HCT116 (cell line): ENCODE measurements around the gene ACOXL. TPM values are rescaled to one million over a fixed set of nuclear protein-coding genes. Genes with fewer than 3 reads are reported as not detected.

Experiments used
- ATAC-seq: fragments of 200-7000 bp; cut with Tn5 transposase; 2 replicates; pipeline ENCODE4 v1.9.1; 2020; ENCODE audit warnings: mild to moderate bottlenecking, moderate library complexity
- BruUV-seq: library from RNA; stranded (reverse); fragments of 400-500 nt; replicated peaks from 2 replicates; lab custom pipeline; 2021; lab: Mats Ljungman, UMichigan
- CTCF ChIA-PET: fragments of 300-600 bp; sonication (Branson Sonifier 250); formaldehyde crosslinking; loops from one replicate; lab custom pipeline; 2021; ENCODE audit warnings: antibody characterized with exemption; lab: Charles Lee
- POLR2A ChIA-PET: fragments of 300-600, 350-600 bp; sonication (Branson Sonifier 250); formaldehyde crosslinking; loops from one replicate; lab custom pipeline; 2021; ENCODE audit warnings: antibody characterized with exemption; lab: Charles Lee
- RAD21 ChIA-PET, 2 experiments: fragments of 300-600 bp; sonication (Branson Sonifier 250); formaldehyde crosslinking; loops; one replicate each; lab custom pipeline; 2023; ENCODE audit warnings: low total read pairs in 2 of 2; ENCODE audit not compliant: uncharacterized antibody in 2 of 2, unreplicated experiment in 2 of 2, low non-redundant PET in 1 of 2; lab: Charles Lee
- DNase-seq: peaks from one replicate; pipeline ENCODE4 v3.0.0-alpha.2; 2010; ENCODE audit warnings: low read depth, low spot score
- H2AFZ ChIP-seq: fragments of 200-600 bp; shearing (Covaris generic), sonication (generic); 2 replicates; pipeline ENCODE4 v1.6.1; 2017; ENCODE audit warnings: low read depth, mixed run types, mixed read lengths, antibody characterized with exemption, low read length; ENCODE audit not compliant: poor library complexity, severe bottlenecking
- H3K27ac ChIP-seq: 2 replicates; pipeline ENCODE4 v1.5.1; 2012; ENCODE audit warnings: low read depth, low read length
- H3K27me3 ChIP-seq: fragments of 200-600 bp; sonication (generic); 2 replicates; pipeline ENCODE4 v1.6.1; 2016; ENCODE audit warnings: mixed run types, low read length, mixed read lengths; ENCODE audit not compliant: insufficient read depth
- H3K36me3 ChIP-seq, 2 experiments: fragments of 200-500 bp in 1 of 2; fragments of 200-600 bp in 1 of 2; sonication (Bioruptor generic) in 1 of 2; sonication (generic) in 1 of 2; 2 replicates each; pipeline versions ENCODE4 v1.5.1 to v1.6.1; 2014 to 2016; ENCODE audit warnings: low read length in 2 of 2, inconsistent platforms in 1 of 2, mixed read lengths in 1 of 2, mixed run types in 1 of 2; ENCODE audit not compliant: insufficient read depth in 2 of 2, control insufficient read depth in 1 of 2
- H3K4me1 ChIP-seq, 2 experiments: fragments of 200-600 bp in 1 of 2; sonication (generic) in 1 of 2; 2 replicates each; pipeline versions ENCODE4 v1.5.1 to v1.6.1; 2012 to 2017; ENCODE audit warnings: low read length in 2 of 2, inconsistent platforms in 1 of 2, mild to moderate bottlenecking in 1 of 2, mixed read lengths in 1 of 2, mixed run types in 1 of 2, moderate library complexity in 1 of 2; ENCODE audit not compliant: insufficient read depth in 2 of 2, control insufficient read depth in 1 of 2
- H3K4me2 ChIP-seq: fragments of 200-600 bp; sonication (generic); 2 replicates; pipeline ENCODE4 v1.6.1; 2017; ENCODE audit warnings: mixed run types, low read length, mixed read lengths
- H3K4me3 ChIP-seq, 2 experiments: fragments of 200-600 bp in 1 of 2; sonication (generic) in 1 of 2; replicated peaks in 1 of 2; 2 replicates each; pipeline ENCODE4 v1.5.1; 2011 to 2016; ENCODE audit warnings: low read length in 2 of 2, control low read depth in 1 of 2, low read depth in 1 of 2, mild to moderate bottlenecking in 1 of 2, mixed read lengths in 1 of 2, mixed run types in 1 of 2
- H3K79me2 ChIP-seq: fragments of 200-600 bp; sonication (generic); 2 replicates; pipeline ENCODE4 v1.6.1; 2017; ENCODE audit warnings: mild to moderate bottlenecking, mixed run types, low read length, moderate library complexity, mixed read lengths; ENCODE audit not compliant: insufficient read depth
- H3K9ac ChIP-seq: fragments of 200-600 bp; sonication (generic); 2 replicates; pipeline ENCODE4 v1.6.1; 2016; ENCODE audit warnings: low read length, mixed read lengths
- H3K9me2 ChIP-seq: fragments of 200-600 bp; sonication (generic), shearing (Covaris generic); 2 replicates; pipeline ENCODE4 v1.6.1; 2017; ENCODE audit warnings: mixed run types, mild to moderate bottlenecking, moderate library complexity; ENCODE audit not compliant: insufficient read depth
- H3K9me3 ChIP-seq, 2 experiments: fragments of 200-500 bp in 1 of 2; fragments of 200-600 bp in 1 of 2; sonication (Bioruptor generic) in 1 of 2; sonication (generic) in 1 of 2; 2 replicates each; pipeline ENCODE4 v1.6.1; 2014 to 2017; ENCODE audit warnings: low read length in 2 of 2, mixed read lengths in 2 of 2, inconsistent platforms in 1 of 2, low read depth in 1 of 2, mild to moderate bottlenecking in 1 of 2, mixed run types in 1 of 2, moderate library complexity in 1 of 2; ENCODE audit not compliant: control insufficient read depth in 1 of 2, insufficient read depth in 1 of 2
- H4K20me1 ChIP-seq: fragments of 200-600 bp; sonication (generic), shearing (Covaris generic); 2 replicates; pipeline ENCODE4 v1.6.1; 2017; ENCODE audit warnings: mixed run types, mild to moderate bottlenecking, moderate library complexity; ENCODE audit not compliant: insufficient read depth
- CBX3 ChIP-seq: IDR thresholded peaks from 2 replicates; pipeline ENCODE4 v1.6.1; 2012; ENCODE audit warnings: low read depth
- CEBPB ChIP-seq: IDR thresholded peaks from 2 replicates; pipeline ENCODE4 v1.6.1; 2012; ENCODE audit warnings: low read depth
- ELF1 ChIP-seq: IDR thresholded peaks from 2 replicates; pipeline ENCODE4 v1.6.1; 2012; ENCODE audit warnings: low read depth, borderline replicate concordance
- EZH2 ChIP-seq: fragments of 200-600 bp; sonication (generic); IDR thresholded peaks from 2 replicates; pipeline ENCODE4 v1.6.1; 2017; ENCODE audit warnings: antibody characterized with exemption, mixed run types
- EZH2phosphoT487 ChIP-seq: fragments of 200-600 bp; IDR thresholded peaks from 2 replicates; pipeline ENCODE4 v1.6.1; 2018; ENCODE audit warnings: antibody characterized with exemption, borderline replicate concordance
- FOSL1 ChIP-seq: IDR thresholded peaks from 2 replicates; pipeline ENCODE4 v1.6.1; 2012; ENCODE audit warnings: low read depth
- JUND ChIP-seq: IDR thresholded peaks from 2 replicates; pipeline ENCODE4 v1.6.1; 2012
- POLR2AphosphoS5 ChIP-seq: IDR thresholded peaks from 2 replicates; pipeline ENCODE4 v1.6.1; 2011; ENCODE audit warnings: mild to moderate bottlenecking, low read depth, low read length, moderate library complexity
- RAD21 ChIP-seq: IDR thresholded peaks from 2 replicates; pipeline ENCODE4 v1.6.1; 2012; ENCODE audit warnings: low read depth, mild to moderate bottlenecking
- SIN3A ChIP-seq: IDR thresholded peaks from 2 replicates; pipeline ENCODE4 v1.6.1; 2012; ENCODE audit warnings: low read depth
- SP1 ChIP-seq: IDR thresholded peaks from 2 replicates; pipeline ENCODE4 v1.6.1; 2012; ENCODE audit warnings: low read depth
- SRF ChIP-seq: IDR thresholded peaks from 2 replicates; pipeline ENCODE4 v1.6.1; 2012; ENCODE audit warnings: low read depth
- TCF7L2 ChIP-seq: IDR thresholded peaks from 2 replicates; pipeline ENCODE4 v1.7.0; 2011; ENCODE audit warnings: borderline replicate concordance, inconsistent platforms; ENCODE audit not compliant: insufficient read depth, insufficient read length; ENCODE audit errors: extremely low read depth
- ZFX ChIP-seq: fragments of 450-650 bp; IDR thresholded peaks from 2 replicates; pipeline ENCODE4 v1.6.1; 2017
- ZNF274 ChIP-seq: fragments of 200-500 bp; sonication (Bioruptor generic); IDR thresholded peaks from 2 replicates; pipeline ENCODE4 v1.6.1; 2014; ENCODE audit warnings: mild to moderate bottlenecking, low read depth, low read length, inconsistent platforms
- intact Hi-C: fragments of 100-400 bp; cut with micrococcal nuclease; formaldehyde crosslinking; loops from 2 replicates; pipeline ENCODE4 v1.10.0; 2022
- total RNA-seq: library from RNA; stranded (reverse); gene quantifications from one replicate; pipeline ENCODE4 v1.2.1, GENCODE V29; 2021; ENCODE audit not compliant: unreplicated experiment
- TF ChIP-seq, protein P1 (sequence below), 3 experiments: fragments of 200-600 bp in 1 of 3; sonication (generic) in 1 of 3; IDR thresholded peaks in 2 of 3; conservative IDR thresholded peaks in 1 of 3; 2 replicates each; pipeline ENCODE4 v1.5.1; 2012 to 2017; ENCODE audit warnings: low read depth in 2 of 3, low read length in 2 of 3, antibody characterized with exemption in 1 of 3, borderline replicate concordance in 1 of 3, control low read depth in 1 of 3, mild to moderate bottlenecking in 1 of 3, mixed read lengths in 1 of 3, mixed run types in 1 of 3, moderate library complexity in 1 of 3; ENCODE audit not compliant: insufficient read depth in 1 of 3
- TF ChIP-seq, protein P2 (sequence below): IDR thresholded peaks from 2 replicates; pipeline ENCODE4 v1.6.1; 2011; ENCODE audit warnings: mild to moderate bottlenecking, low read length, moderate library complexity; ENCODE audit not compliant: insufficient replicate concordance; ENCODE audit errors: extremely low read depth

The ACOXL gene
- total RNA-seq, 1 experiment from 2014 or later, result 5.5 TPM

DNA sequence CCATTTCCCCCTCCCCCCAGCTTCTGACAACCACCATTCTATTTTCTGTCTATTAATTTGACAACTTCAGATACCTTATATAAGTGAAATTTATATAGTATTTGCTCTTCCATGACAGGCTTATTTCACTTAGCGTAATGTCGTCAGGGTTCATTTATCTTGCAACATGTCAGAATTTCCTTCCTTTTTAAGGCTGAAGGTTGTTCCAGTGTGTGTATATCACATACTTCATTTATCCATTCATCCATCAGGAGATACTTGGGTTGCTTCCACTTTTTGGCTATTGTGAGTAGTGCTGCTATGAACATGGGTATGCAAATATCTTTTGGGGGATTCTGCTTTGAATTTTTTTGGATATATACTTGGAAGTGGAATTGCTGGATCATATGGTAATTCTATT lies 395.7 kb downstream of the ACOXL start:
- Histone ChIP-seq H3K79me2 (peaks cover 63% of the 10 kb centered on the region), H3K36me3 (peaks cover 28 to 43% of the 10 kb centered on the region in 2 experiments)
- ATAC-seq, result no peak

More for the DNA sequence above, 395.7 kb downstream of the ACOXL start:
- no TSS peak for BruUV-seq
- H3K9ac ChIP-seq, result no peak overlapping the region
- CTCF ChIA-PET, result no interaction called here
- peaks cover 5 to 7% of the 10 kb centered on the region in 2 experiments; a peak in 1 of 4 replicates for H3K4me1 ChIP-seq
- POLR2A ChIA-PET, result no interaction called here
- no peaks in the 10 kb centered on the region for H3K9me3 ChIP-seq
- H3K4me3 ChIP-seq, result no peak overlapping the region
- TF ChIP-seq SIN3A (no peak), JUND (no peak), SRF (no peak), EZH2phosphoT487 (no peak), CBX3 (no peak), ELF1 (no peak), CEBPB (no peak), EZH2 (no peak), POLR2AphosphoS5 (no peak), ZNF274 (no peak), RAD21 (no peak), FOSL1 (no peak), TCF7L2 (no peak), ZFX (no peak), SP1 (no peak)
- TF ChIP-seq, protein P1, sequence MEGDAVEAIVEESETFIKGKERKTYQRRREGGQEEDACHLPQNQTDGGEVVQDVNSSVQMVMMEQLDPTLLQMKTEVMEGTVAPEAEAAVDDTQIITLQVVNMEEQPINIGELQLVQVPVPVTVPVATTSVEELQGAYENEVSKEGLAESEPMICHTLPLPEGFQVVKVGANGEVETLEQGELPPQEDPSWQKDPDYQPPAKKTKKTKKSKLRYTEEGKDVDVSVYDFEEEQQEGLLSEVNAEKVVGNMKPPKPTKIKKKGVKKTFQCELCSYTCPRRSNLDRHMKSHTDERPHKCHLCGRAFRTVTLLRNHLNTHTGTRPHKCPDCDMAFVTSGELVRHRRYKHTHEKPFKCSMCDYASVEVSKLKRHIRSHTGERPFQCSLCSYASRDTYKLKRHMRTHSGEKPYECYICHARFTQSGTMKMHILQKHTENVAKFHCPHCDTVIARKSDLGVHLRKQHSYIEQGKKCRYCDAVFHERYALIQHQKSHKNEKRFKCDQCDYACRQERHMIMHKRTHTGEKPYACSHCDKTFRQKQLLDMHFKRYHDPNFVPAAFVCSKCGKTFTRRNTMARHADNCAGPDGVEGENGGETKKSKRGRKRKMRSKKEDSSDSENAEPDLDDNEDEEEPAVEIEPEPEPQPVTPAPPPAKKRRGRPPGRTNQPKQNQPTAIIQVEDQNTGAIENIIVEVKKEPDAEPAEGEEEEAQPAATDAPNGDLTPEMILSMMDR (IDR thresholded peaks at IDR 0.05 in 2 of 3, conservative IDR thresholded peaks at IDR 0.05 in 1 of 3; ENCODE audit: borderline replicate concordance in 1 of 3, insufficient read depth in 1 of 3, low read depth in 2 of 3, low read length in 2 of 3), result no peak
- TF ChIP-seq, protein P2, sequence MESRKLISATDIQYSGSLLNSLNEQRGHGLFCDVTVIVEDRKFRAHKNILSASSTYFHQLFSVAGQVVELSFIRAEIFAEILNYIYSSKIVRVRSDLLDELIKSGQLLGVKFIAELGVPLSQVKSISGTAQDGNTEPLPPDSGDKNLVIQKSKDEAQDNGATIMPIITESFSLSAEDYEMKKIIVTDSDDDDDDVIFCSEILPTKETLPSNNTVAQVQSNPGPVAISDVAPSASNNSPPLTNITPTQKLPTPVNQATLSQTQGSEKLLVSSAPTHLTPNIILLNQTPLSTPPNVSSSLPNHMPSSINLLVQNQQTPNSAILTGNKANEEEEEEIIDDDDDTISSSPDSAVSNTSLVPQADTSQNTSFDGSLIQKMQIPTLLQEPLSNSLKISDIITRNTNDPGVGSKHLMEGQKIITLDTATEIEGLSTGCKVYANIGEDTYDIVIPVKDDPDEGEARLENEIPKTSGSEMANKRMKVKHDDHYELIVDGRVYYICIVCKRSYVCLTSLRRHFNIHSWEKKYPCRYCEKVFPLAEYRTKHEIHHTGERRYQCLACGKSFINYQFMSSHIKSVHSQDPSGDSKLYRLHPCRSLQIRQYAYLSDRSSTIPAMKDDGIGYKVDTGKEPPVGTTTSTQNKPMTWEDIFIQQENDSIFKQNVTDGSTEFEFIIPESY, result no peak
- no peak overlapping the region for H3K27ac ChIP-seq
- intact Hi-C loops, result no loop called here
- H4K20me1 ChIP-seq, result peaks cover 11% of the 10 kb centered on the region; the same call in 1 of the 2 replicates
- no peaks in the 10 kb centered on the region for H3K9me2 ChIP-seq
- no peaks in the 10 kb centered on the region for H3K27me3 ChIP-seq
- no peak for DNase-seq
- RAD21 ChIA-PET, result no interaction called here
- no peak overlapping the region for H3K4me2 ChIP-seq
- H2AFZ ChIP-seq, result no peak overlapping the region
